ENCODE data around the gene RNF207. TPM values are rescaled to one million over a fixed set of nuclear protein-coding genes. Genes with fewer than 3 reads are reported as not detected.

Gene RNF207
- total RNA-seq, 1 donor from 2014 or later: 3.1 TPM

- TF ChIP-seq EZH2phosphoT487 (IDR thresholded peaks at IDR 0.05) (no peak), CTCF (IDR thresholded peaks at IDR 0.05) (peak; percentile 21)
- peaks cover 21% of the 10 kb centered on the region for H3K4me1 ChIP-seq
- H3K36me3 ChIP-seq: no peaks in the 10 kb centered on the region
- H3K79me2 ChIP-seq (ENCODE audit: low read depth): peaks cover 24% of the 10 kb centered on the region
- H3K27ac Mint-ChIP-seq: no peak overlapping the region
- H3K9me3 Mint-ChIP-seq: no peaks in the 10 kb centered on the region
- no peak overlapping the region for H2AFZ ChIP-seq (replicated peaks)
- no peak overlapping the region for H3K27ac ChIP-seq
- H3K4me1 Mint-ChIP-seq: peaks cover 16% of the 10 kb centered on the region
- peaks cover 34% of the 10 kb centered on the region for H3K27me3 Mint-ChIP-seq (ENCODE audit: insufficient read depth, low read depth)
- no peak for DNase-seq (ENCODE audit: low spot score)
- H3K36me3 Mint-ChIP-seq: peaks cover 10% of the 10 kb centered on the region
- H3K4me3 ChIP-seq: no peak overlapping the region
- H3K27me3 ChIP-seq: peaks cover 48% of the 10 kb centered on the region
- H3F3A ChIP-seq (ENCODE audit: low read depth): peaks cover 55% of the 10 kb centered on the region
- no peaks in the 10 kb centered on the region for H3K9me3 ChIP-seq (ENCODE audit: low read depth)
- peaks cover 86% of the 10 kb centered on the region for H4K20me1 ChIP-seq (ENCODE audit: low read depth)
- no peak overlapping the region for H3K4me3 Mint-ChIP-seq
- no peak overlapping the region for H3K4me2 ChIP-seq
- no peak overlapping the region for H3K9ac ChIP-seq
Observed at GRCh38 chr1:6183520-6183989, 22.4 kb upstream of the RNF207 start.

GRCh38 chr1:6184083-6184783 is 21.7 kb upstream of the RNF207 start:
- peaks cover 31% of the 10 kb centered on the region for H3K79me2 ChIP-seq (ENCODE audit: low read depth)
- no peaks in the 10 kb centered on the region for H3K9me3 ChIP-seq (ENCODE audit: low read depth)
- peaks cover 61% of the 10 kb centered on the region for H3F3A ChIP-seq (ENCODE audit: low read depth)
- H3K36me3 ChIP-seq: no peaks in the 10 kb centered on the region
- Mint-ChIP-seq H3K27me3 (ENCODE audit: insufficient read depth, low read depth) (peaks cover 30% of the 10 kb centered on the region), H3K4me1 (peaks cover 14% of the 10 kb centered on the region), H3K36me3 (peaks cover 14% of the 10 kb centered on the region), H3K9me3 (no peaks in the 10 kb centered on the region), H3K27ac (no peak overlapping the region), H3K4me3 (no peak overlapping the region)
- H4K20me1 ChIP-seq (ENCODE audit: low read depth): peaks cover 86% of the 10 kb centered on the region
- TF ChIP-seq CTCF (IDR thresholded peaks at IDR 0.05) (no peak), EZH2phosphoT487 (IDR thresholded peaks at IDR 0.05) (no peak), EZH2 (IDR thresholded peaks at IDR 0.05) (no peak)
- no peak overlapping the region for H3K4me2 ChIP-seq
- no peak overlapping the region for H3K27ac ChIP-seq
- H3K9ac ChIP-seq: no peak overlapping the region
- H3K27me3 ChIP-seq: peaks cover 41% of the 10 kb centered on the region
- H3K4me1 ChIP-seq: peaks cover 15% of the 10 kb centered on the region
- no peak overlapping the region for H2AFZ ChIP-seq (replicated peaks)
- DNase-seq (ENCODE audit: low spot score): no peak
- no peak overlapping the region for H3K4me3 ChIP-seq

- no peak overlapping the region for H3K9ac ChIP-seq
- no peak overlapping the region for H3K4me3 ChIP-seq
- no peak for DNase-seq (ENCODE audit: low spot score)
- H3F3A ChIP-seq (ENCODE audit: low read depth): peaks cover 66% of the 10 kb centered on the region
- TF ChIP-seq CTCF (IDR thresholded peaks at IDR 0.05) (no peak), EZH2 (IDR thresholded peaks at IDR 0.05) (no peak), EZH2phosphoT487 (IDR thresholded peaks at IDR 0.05) (no peak)
- no peaks in the 10 kb centered on the region for H3K9me3 Mint-ChIP-seq
- peaks cover 14% of the 10 kb centered on the region for H3K4me1 Mint-ChIP-seq
- no peak overlapping the region for H3K4me2 ChIP-seq
- no peak overlapping the region for H2AFZ ChIP-seq (replicated peaks)
- peaks cover 95% of the 10 kb centered on the region for H4K20me1 ChIP-seq (ENCODE audit: low read depth)
- no peaks in the 10 kb centered on the region for H3K9me3 ChIP-seq (ENCODE audit: low read depth)
- no peak overlapping the region for H3K27ac ChIP-seq
- peaks cover 15% of the 10 kb centered on the region for H3K4me1 ChIP-seq
- H3K27me3 ChIP-seq: peaks cover 32% of the 10 kb centered on the region
- no peaks in the 10 kb centered on the region for H3K36me3 ChIP-seq
- peaks cover 40% of the 10 kb centered on the region for H3K79me2 ChIP-seq (ENCODE audit: low read depth)
- peaks cover 18% of the 10 kb centered on the region for H3K36me3 Mint-ChIP-seq
- H3K4me3 Mint-ChIP-seq: no peak overlapping the region
- H3K27ac Mint-ChIP-seq: no peak overlapping the region
- H3K27me3 Mint-ChIP-seq (ENCODE audit: insufficient read depth, low read depth): peaks cover 30% of the 10 kb centered on the region
Observed at GRCh38 chr1:6185151-6185550, 20.8 kb upstream of the RNF207 start.
